ENCODE data around the gene UGGT2.

The UGGT2 gene

GRCh38 chr13:95955719-95956118 lies 97.5 kb downstream of the UGGT2 start:
- no peak overlapping the region for H3K4me3 ChIP-seq (ENCODE audit: low read depth, low read length)
- no peak for TF ChIP-seq CTCF (IDR thresholded peaks at IDR 0.05; ENCODE audit: low read depth, low read length)

GRCh38 chr13:95955255-95955654 lies 97.9 kb downstream of the UGGT2 start:
- H3K4me3 ChIP-seq (ENCODE audit: low read depth, low read length) = no peak overlapping the region
- TF ChIP-seq CTCF (IDR thresholded peaks at IDR 0.05; ENCODE audit: low read depth, low read length) = no peak

GRCh38 chr13:95954266-95954665 lies 98.9 kb downstream of the UGGT2 start:
- H3K4me3 ChIP-seq (ENCODE audit: low read depth, low read length) = no peak overlapping the region
- TF ChIP-seq CTCF (IDR thresholded peaks at IDR 0.05; ENCODE audit: low read depth, low read length) = no peak

- H3K4me3 ChIP-seq (ENCODE audit: low read depth, low read length) = no peak overlapping the region
- no peak for TF ChIP-seq CTCF (IDR thresholded peaks at IDR 0.05; ENCODE audit: low read depth, low read length)
These were observed 103.1 kb downstream of the UGGT2 start for GRCh38 chr13:95950103-95950502.

- H3K4me3 ChIP-seq (ENCODE audit: low read depth, low read length) = no peak overlapping the region
- no peak for TF ChIP-seq CTCF (IDR thresholded peaks at IDR 0.05; ENCODE audit: low read depth, low read length)
These were observed 104.5 kb downstream of the UGGT2 start for GRCh38 chr13:95948656-95949055.

GRCh38 chr13:95937714-95938320 lies 115.4 kb downstream of the UGGT2 start:
- H3K4me3 ChIP-seq (ENCODE audit: low read depth, low read length) = no peak overlapping the region
- TF ChIP-seq CTCF (IDR thresholded peaks at IDR 0.05; ENCODE audit: low read depth, low read length) = no peak

GRCh38 chr13:95931300-95932025 lies 121.7 kb downstream of the UGGT2 start:
- no peak for TF ChIP-seq CTCF (IDR thresholded peaks at IDR 0.05; ENCODE audit: low read depth, low read length)
- no peak overlapping the region for H3K4me3 ChIP-seq (ENCODE audit: low read depth, low read length)

Data from WI38 (cell line).